Measurements from ENCODE around the gene ADCY6.

Gene ADCY6

GRCh38 chr12:48815126-48816110, 26.5 kb upstream of the ADCY6 start:
- DNase-seq = peak; percentile 73

GRCh38 chr12:48814262-48815125, 25.6 kb upstream of the ADCY6 start:
- DNase-seq = peak; percentile 90

- no peak for DNase-seq
Measured at GRCh38 chr12:48813465-48814261, 24.8 kb upstream of the ADCY6 start.

GRCh38 chr12:48812389-48812788, 23.5 kb upstream of the ADCY6 start:
- DNase-seq = no peak

- DNase-seq = no peak
Measured at GRCh38 chr12:48811437-48812090, 22.7 kb upstream of the ADCY6 start.

GRCh38 chr12:48810903-48811431, 22.1 kb upstream of the ADCY6 start:
- no peak for DNase-seq

GRCh38 chr12:48807981-48808380, 19.1 kb upstream of the ADCY6 start:
- no peak for DNase-seq

- no peak for DNase-seq
Measured at GRCh38 chr12:48803675-48804074, 14.8 kb upstream of the ADCY6 start.

- DNase-seq = no peak
Measured at GRCh38 chr12:48800971-48801370, 12.1 kb upstream of the ADCY6 start.

- no peak for DNase-seq
Measured at GRCh38 chr12:48800457-48800856, 11.6 kb upstream of the ADCY6 start.

GRCh38 chr12:48796976-48797375, 8.1 kb upstream of the ADCY6 start:
- DNase-seq = no peak

- peak; percentile 71 for DNase-seq
Measured at GRCh38 chr12:48795550-48796455, 6.9 kb upstream of the ADCY6 start.

- DNase-seq = no peak
Measured at GRCh38 chr12:48794870-48795269, 6.0 kb upstream of the ADCY6 start.

GRCh38 chr12:48793696-48794095, 4.8 kb upstream of the ADCY6 start:
- no peak for DNase-seq

GRCh38 chr12:48789858-48790326, 1.0 kb upstream of the ADCY6 start:
- no peak for DNase-seq

- no peak for DNase-seq
Measured at GRCh38 chr12:48788524-48788853, 400 bp downstream of the ADCY6 start.

- DNase-seq = no peak
Measured at GRCh38 chr12:48787791-48788523, 932 bp downstream of the ADCY6 start.

GRCh38 chr12:48786591-48787544, 2.0 kb downstream of the ADCY6 start:
- no peak for DNase-seq

- no peak for DNase-seq
Measured at GRCh38 chr12:48783432-48783831, 5.5 kb downstream of the ADCY6 start.

Data from suppressor macrophage treated with lipopolysaccharide for 4 hours (primary cell).